HG03025 (cell line): ENCODE data around the gene PLB1.

ENCODE experiments used
- ATAC-seq: cut with Tn5 transposase; IDR thresholded peaks from one replicate; pipeline ENCODE4 v1.9.1; 2021; ENCODE audit warnings: mild to moderate bottlenecking, moderate library complexity; ENCODE audit not compliant: unreplicated experiment, low FRiP score

PLB1 gene

GRCh38 chr2:28495551-28496250 is at the start of gene PLB1:
Gene PLB1 (plus strand): TSS chr2:28496060. CDS start chr2:28496115, 55 bp downstream.
- ATAC-seq, result no peak

GRCh38 chr2:28446531-28446930 is 49.3 kb upstream of the PLB1 start:
- ATAC-seq, result no peak

- no peak for ATAC-seq
Measured at GRCh38 chr2:28447086-28447485, 48.8 kb upstream of the PLB1 start.

GRCh38 chr2:28447943-28448792 is 47.7 kb upstream of the PLB1 start:
- no peak for ATAC-seq

- ATAC-seq, result no peak
Measured at GRCh38 chr2:28448793-28449100, 47.1 kb upstream of the PLB1 start.

- no peak for ATAC-seq
Measured at GRCh38 chr2:28449126-28449487, 46.8 kb upstream of the PLB1 start.

- ATAC-seq, result no peak
Measured at GRCh38 chr2:28449488-28450395, 46.1 kb upstream of the PLB1 start.

GRCh38 chr2:28450901-28451565 is 44.8 kb upstream of the PLB1 start:
- no peak for ATAC-seq

GRCh38 chr2:28451793-28452533 is 43.9 kb upstream of the PLB1 start:
- ATAC-seq, result no peak

- no peak for ATAC-seq
Measured at GRCh38 chr2:28452534-28453081, 43.3 kb upstream of the PLB1 start.

- no peak for ATAC-seq
Measured at GRCh38 chr2:28453396-28453795, 42.5 kb upstream of the PLB1 start.

GRCh38 chr2:28454016-28454930 is 41.6 kb upstream of the PLB1 start:
- no peak for ATAC-seq

- ATAC-seq, result no peak
Measured at GRCh38 chr2:28457237-28457636, 38.6 kb upstream of the PLB1 start.

- ATAC-seq, result no peak
Measured at GRCh38 chr2:28461056-28461455, 34.8 kb upstream of the PLB1 start.

GRCh38 chr2:28462122-28462521 is 33.7 kb upstream of the PLB1 start:
- no peak for ATAC-seq

GRCh38 chr2:28463211-28463816 is 32.5 kb upstream of the PLB1 start:
- ATAC-seq, result no peak

GRCh38 chr2:28463893-28464292 is 32.0 kb upstream of the PLB1 start:
- no peak for ATAC-seq
